Activated naive CD4-positive, alpha-beta T cell treated with anti-CD3 and anti-CD28 coated beads, Interleukin-2, amount 10 ng/mL, durations not matched to agents 7 days and 5 days (primary cell): ENCODE measurements around the gene COL6A3.
"Not testable (repeated sequence)": the region's sequence is repeated elsewhere in the genome, so short reads cannot be mapped to it uniquely, and the experiment has no call there.

Source experiments
- CTCF ChIA-PET: fragments of 350-600 bp; sonication (Branson Sonifier 250); formaldehyde crosslinking; loops from one replicate; lab custom pipeline; 2021; ENCODE audit warnings: antibody characterized with exemption; lab: Charles Lee
- DNase-seq: peaks from one replicate; pipeline ENCODE4 v3.0.0-alpha.2; 2020
- H3K27ac Mint-ChIP-seq: one replicate; pipeline ENCODE4 v1.8.0; 2021; ENCODE audit warnings: mild to moderate bottlenecking, moderate library complexity, mixed read lengths
- H3K27me3 Mint-ChIP-seq: one replicate; pipeline ENCODE4 v1.8.0; 2021; ENCODE audit warnings: mild to moderate bottlenecking, mixed read lengths
- H3K36me3 Mint-ChIP-seq: one replicate; pipeline ENCODE4 v1.8.0; 2021; ENCODE audit warnings: mixed read lengths
- H3K4me1 Mint-ChIP-seq: one replicate; pipeline ENCODE4 v1.8.0; 2021; ENCODE audit warnings: mixed read lengths
- H3K4me3 Mint-ChIP-seq: one replicate; pipeline ENCODE4 v1.8.0; 2021; ENCODE audit warnings: mild to moderate bottlenecking, moderate library complexity, mixed read lengths
- H3K9me3 Mint-ChIP-seq: one replicate; pipeline ENCODE4 v1.8.0; 2021; ENCODE audit warnings: mixed read lengths

Gene COL6A3

DNA sequence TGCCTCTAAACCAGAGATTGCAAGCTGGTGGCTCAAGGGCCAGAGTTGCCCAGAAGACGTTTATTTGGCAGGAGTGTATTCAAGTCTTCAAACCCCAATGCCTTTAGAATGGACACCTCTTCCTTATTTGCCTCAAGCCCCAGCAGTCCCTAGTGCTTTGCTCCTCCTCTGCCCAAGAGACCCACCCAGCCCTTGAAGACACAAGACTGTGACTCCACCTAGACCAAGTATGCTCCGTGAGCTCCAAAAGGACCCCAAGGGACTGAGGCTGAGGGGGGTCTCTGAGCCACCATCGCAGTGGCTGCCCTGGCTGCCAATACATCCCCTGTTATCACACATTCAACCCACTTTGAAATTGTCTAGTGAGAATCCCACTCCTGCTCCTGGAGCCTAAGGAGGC, 99.3 kb downstream of the COL6A3 start:
- DNase-seq = no peak
- Mint-ChIP-seq H3K27me3 (peaks cover 18% of the 10 kb centered on the region), H3K9me3 (no peaks in the 10 kb centered on the region), H3K36me3 (no peaks in the 10 kb centered on the region), H3K4me1 (no peaks in the 10 kb centered on the region), H3K27ac (no peak overlapping the region), H3K4me3 (no peak overlapping the region)
- CTCF ChIA-PET = no interaction called here

DNA sequence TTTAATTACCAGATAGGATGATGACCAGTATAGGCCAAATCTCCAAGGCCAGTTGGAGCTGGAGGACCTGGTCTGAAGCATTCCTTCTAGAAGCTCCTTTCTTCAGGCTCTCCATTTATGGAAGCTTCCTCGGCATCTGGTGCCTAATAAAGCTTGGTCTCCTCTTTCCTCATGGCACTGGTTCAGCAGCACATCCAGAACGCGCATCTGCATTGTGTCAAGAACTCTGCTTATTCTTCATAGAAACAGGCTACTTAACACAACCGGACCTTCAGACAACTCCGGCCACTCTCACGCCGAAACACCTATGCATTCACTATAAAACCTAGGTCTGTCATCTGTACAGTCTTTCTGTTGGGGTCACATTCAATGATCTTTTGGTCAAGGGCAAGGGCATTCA, 99.8 kb downstream of the COL6A3 start:
- no peak overlapping the region for H3K4me3 Mint-ChIP-seq
- peaks cover 16% of the 10 kb centered on the region for H3K27me3 Mint-ChIP-seq
- H3K27ac Mint-ChIP-seq = no peak overlapping the region
- CTCF ChIA-PET = no interaction called here
- no peaks in the 10 kb centered on the region for H3K36me3 Mint-ChIP-seq
- no peak for DNase-seq
- no peaks in the 10 kb centered on the region for H3K4me1 Mint-ChIP-seq
- no peaks in the 10 kb centered on the region for H3K9me3 Mint-ChIP-seq

DNA sequence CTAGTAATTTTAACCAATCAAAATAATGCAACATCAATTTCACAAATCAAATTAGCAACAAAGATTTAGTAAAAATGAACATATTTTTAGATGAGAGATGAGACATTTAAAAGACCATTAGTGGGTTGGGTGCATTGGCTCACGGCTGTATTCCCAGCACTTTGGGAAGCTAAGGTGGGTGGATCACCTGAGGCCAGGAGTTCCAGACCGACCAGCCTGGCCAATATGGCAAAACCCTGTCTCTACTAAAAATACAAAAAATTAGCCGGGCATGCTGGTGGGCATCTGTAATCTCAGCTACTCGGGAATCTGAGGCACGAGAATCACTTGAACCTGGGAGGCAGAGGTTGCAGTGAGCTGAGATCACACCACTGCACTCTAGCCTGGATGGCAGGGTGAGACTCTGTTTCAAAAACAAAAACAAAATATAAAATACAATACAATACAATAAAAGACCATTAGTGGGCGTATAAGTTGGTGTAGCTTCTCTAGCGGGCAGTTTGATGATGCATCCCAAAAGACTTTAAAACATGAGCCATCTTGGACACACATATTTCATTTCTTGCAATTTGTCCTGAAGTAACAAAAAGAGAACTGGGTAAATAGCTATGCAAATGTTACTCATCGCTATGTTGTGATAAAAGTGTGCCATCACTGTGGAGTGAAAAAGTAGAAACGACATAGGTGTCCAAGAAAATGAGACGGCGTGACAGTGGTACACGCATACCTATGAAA, 101.8 kb downstream of the COL6A3 start:
- DNase-seq = no peak
- H3K27me3 Mint-ChIP-seq = peaks cover 10% of the 10 kb centered on the region
- H3K4me3 Mint-ChIP-seq = no peak overlapping the region
- H3K9me3 Mint-ChIP-seq = no peaks in the 10 kb centered on the region
- no peak overlapping the region for H3K27ac Mint-ChIP-seq
- no peaks in the 10 kb centered on the region for H3K36me3 Mint-ChIP-seq
- no peaks in the 10 kb centered on the region for H3K4me1 Mint-ChIP-seq
- CTCF ChIA-PET = no interaction called here

DNA sequence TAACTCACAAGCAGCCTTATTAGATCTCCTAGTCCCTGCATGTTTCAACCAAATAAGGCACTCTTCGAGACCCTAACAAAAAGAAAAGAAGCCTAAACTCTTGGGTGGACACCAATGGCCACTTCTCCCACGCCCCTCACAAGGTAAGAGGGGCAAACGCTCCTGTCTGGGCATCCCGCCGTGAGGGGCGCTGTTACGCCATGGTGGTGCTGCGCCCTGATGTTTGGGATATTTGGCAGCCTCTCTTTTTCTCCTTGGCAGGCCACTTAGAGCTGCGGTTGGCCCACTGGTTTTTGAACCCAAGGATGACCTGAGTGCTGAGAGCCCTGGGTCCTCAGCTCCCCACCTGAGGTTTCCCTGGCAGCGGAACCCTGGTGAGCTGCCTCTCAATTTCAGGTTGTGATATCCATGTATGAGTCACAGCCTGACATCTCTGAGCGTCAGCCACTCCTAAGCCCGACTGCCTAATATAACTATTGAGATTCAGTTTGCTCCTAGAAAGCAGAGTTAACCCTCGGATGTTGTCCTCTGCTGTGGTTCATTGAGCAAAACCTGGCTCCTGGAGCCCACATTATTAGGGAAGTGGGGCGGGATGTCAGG, 103.3 kb downstream of the COL6A3 start:
- H3K4me1 Mint-ChIP-seq = no peaks in the 10 kb centered on the region
- CTCF ChIA-PET = no interaction called here

DNA sequence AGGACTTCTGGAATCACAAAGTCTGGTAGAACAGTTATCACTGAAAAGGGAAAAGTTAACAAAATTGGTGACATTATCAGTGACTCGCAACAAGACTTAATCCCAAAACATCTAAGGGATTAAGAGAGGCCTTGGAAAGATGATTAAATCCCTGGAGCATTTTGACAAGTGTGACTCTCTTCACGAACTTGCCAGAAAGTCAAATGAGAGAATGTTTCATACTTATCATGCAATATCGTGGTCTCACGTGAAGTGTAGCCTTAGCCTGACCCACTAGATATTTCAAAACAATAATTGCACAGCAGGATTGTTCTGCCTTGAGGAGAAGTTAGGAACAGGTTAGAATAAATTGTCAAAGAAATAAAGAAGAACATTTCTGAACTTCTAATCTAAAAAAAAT, 104.5 kb downstream of the COL6A3 start:
- H3K27me3 Mint-ChIP-seq = no peaks in the 10 kb centered on the region
- no peaks in the 10 kb centered on the region for H3K4me1 Mint-ChIP-seq
- peaks cover under 1% of the 10 kb centered on the region for H3K9me3 Mint-ChIP-seq
- H3K27ac Mint-ChIP-seq = no peak overlapping the region
- H3K4me3 Mint-ChIP-seq = no peak overlapping the region
- DNase-seq = no peak
- H3K36me3 Mint-ChIP-seq = no peaks in the 10 kb centered on the region
- CTCF ChIA-PET = no interaction called here

More for the DNA sequence above, 103.3 kb downstream of the COL6A3 start:
- no peak overlapping the region for H3K4me3 Mint-ChIP-seq
- no peaks in the 10 kb centered on the region for H3K9me3 Mint-ChIP-seq
- no peak overlapping the region for H3K27ac Mint-ChIP-seq
- peaks cover 7% of the 10 kb centered on the region for H3K27me3 Mint-ChIP-seq
- no peak for DNase-seq
- no peaks in the 10 kb centered on the region for H3K36me3 Mint-ChIP-seq

DNA sequence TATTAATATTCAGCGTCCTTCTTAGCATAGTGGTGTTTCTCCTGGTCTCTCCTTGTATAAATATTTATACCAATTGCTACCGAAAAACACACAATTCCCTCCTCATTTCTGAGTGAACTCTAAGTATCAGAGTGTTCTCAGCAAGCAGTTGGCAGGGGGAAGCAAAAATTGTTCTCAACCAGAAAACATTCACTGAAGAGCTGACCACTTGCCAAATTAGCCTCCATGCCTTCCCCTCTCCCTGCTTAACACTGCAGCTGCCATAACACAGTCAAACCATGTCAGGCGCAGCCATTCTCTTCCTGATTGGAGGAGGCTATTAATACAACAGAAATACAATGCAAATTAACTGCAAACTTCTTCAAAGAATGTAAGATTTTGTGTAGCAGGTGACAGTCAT, 105.0 kb downstream of the COL6A3 start:
- CTCF ChIA-PET = no interaction called here
- no peaks in the 10 kb centered on the region for H3K4me1 Mint-ChIP-seq

DNA sequence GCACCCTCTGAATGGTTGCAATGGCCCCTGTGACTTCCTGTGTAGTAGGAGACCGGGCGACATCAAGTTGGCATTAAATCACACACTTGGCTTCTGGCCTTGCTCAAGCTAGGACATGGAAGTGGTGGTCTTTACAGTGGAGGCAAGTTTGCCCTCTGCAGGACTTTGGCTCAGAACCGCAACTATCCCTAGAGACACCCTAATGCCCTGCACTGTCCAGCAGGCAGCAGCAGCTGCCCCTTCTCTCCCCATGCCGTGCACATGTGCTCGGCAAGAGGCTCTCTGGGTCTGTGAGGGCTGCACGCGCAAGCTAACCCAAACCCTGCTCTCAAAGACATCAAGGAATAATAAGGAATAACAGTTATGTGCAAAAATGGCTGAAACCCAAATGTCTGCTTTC, 106.5 kb downstream of the COL6A3 start:
- H3K27me3 Mint-ChIP-seq = no peaks in the 10 kb centered on the region
- H3K4me1 Mint-ChIP-seq = no peaks in the 10 kb centered on the region
- H3K4me3 Mint-ChIP-seq = no peak overlapping the region
- CTCF ChIA-PET = no interaction called here
- no peak for DNase-seq
- no peaks in the 10 kb centered on the region for H3K36me3 Mint-ChIP-seq
- H3K27ac Mint-ChIP-seq = no peak overlapping the region
- H3K9me3 Mint-ChIP-seq = peaks cover 7% of the 10 kb centered on the region

More for the DNA sequence above, 105.0 kb downstream of the COL6A3 start:
- no peak for DNase-seq
- H3K9me3 Mint-ChIP-seq = peaks cover 2% of the 10 kb centered on the region
- H3K27ac Mint-ChIP-seq = no peak overlapping the region
- no peaks in the 10 kb centered on the region for H3K36me3 Mint-ChIP-seq
- H3K4me3 Mint-ChIP-seq = no peak overlapping the region
- H3K27me3 Mint-ChIP-seq = no peaks in the 10 kb centered on the region

DNA sequence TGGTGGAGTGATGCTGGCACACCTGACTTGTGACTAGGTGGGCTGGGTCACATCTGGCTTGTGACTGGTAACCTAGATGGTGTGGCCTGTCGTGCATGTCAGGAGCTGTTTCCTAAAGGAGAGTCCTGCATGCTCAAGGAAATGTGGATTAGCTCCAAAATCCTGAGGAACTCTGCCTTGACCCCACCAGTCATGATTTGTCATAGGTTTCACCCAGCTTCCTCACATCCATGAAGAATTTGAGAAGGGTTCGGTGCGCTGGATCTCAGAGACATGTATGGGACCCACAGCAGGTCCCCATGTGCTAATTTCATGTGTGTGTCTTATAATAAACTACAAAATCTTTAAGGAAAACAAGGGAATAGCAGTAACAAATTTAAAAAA, 107.2 kb downstream of the COL6A3 start:
- CTCF ChIA-PET = no interaction called here
- Mint-ChIP-seq H3K27me3 (no peaks in the 10 kb centered on the region), H3K27ac (no peak overlapping the region), H3K9me3 (peaks cover 11% of the 10 kb centered on the region), H3K4me3 (no peak overlapping the region), H3K4me1 (no peaks in the 10 kb centered on the region), H3K36me3 (no peaks in the 10 kb centered on the region)
- DNase-seq = no peak

DNA sequence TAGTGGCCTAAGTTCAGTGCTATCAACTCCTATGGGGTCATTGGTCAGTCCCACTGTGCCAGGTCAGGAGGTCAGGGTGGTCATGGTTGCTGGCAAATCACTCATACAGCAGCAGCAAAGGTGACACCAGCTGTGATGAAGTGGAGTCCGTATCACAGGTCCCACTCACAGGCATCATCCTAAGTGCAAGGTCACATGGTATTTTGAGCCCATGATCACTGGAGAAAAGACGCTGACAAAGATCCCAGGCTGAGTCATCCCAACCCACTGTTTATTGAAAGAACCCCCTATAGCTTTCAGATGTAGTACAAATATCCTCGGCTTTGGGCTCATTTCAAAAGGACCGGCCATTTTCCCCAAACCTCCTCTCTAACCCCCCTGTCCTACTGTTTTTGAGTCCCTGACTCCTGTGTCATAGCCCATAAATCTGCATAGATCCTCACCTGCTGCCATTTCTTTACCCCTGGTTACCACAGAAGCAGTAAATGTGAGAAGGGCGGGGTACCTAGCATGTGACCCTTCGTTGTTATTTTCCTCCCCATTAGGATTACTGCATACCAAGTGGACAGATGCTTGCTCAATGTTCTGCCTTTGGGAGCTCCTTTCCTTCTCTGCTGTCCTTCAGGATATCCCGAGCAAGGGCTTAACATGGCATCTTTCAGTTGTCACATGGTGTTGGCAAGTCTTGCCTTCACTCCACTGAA, 107.7 kb downstream of the COL6A3 start:
- H3K27ac Mint-ChIP-seq = no peak overlapping the region
- CTCF ChIA-PET = no interaction called here

DNA sequence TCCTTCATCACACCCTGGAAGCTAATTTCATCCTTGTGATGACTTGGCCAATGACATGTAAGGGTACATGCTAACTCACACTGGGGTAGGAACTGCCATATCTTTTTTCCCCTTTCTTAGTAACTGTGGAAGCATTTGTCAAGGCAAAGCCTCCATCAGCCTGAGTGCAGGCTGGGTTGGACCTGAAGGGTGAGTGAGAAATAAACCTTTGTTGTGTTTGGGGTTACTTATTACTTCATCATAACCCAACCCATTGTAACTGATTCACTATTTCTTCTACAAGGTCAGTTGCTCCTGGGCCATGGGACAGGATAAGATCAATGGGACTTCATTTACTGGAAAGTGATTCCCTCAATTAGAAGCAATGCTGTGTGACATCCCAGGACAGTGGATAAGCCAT, 108.4 kb downstream of the COL6A3 start:
- CTCF ChIA-PET = no interaction called here
- peaks cover 11% of the 10 kb centered on the region for H3K9me3 Mint-ChIP-seq
- H3K27me3 Mint-ChIP-seq = peaks cover 3% of the 10 kb centered on the region
- no peaks in the 10 kb centered on the region for H3K36me3 Mint-ChIP-seq
- no peak for DNase-seq
- no peak overlapping the region for H3K27ac Mint-ChIP-seq
- H3K4me1 Mint-ChIP-seq = no peaks in the 10 kb centered on the region
- H3K4me3 Mint-ChIP-seq = no peak overlapping the region

More for the DNA sequence above, 107.7 kb downstream of the COL6A3 start:
- Mint-ChIP-seq H3K27me3 (no peaks in the 10 kb centered on the region), H3K36me3 (no peaks in the 10 kb centered on the region), H3K4me3 (no peak overlapping the region), H3K9me3 (peaks cover 11% of the 10 kb centered on the region), H3K4me1 (no peaks in the 10 kb centered on the region)
- no peak for DNase-seq

DNA sequence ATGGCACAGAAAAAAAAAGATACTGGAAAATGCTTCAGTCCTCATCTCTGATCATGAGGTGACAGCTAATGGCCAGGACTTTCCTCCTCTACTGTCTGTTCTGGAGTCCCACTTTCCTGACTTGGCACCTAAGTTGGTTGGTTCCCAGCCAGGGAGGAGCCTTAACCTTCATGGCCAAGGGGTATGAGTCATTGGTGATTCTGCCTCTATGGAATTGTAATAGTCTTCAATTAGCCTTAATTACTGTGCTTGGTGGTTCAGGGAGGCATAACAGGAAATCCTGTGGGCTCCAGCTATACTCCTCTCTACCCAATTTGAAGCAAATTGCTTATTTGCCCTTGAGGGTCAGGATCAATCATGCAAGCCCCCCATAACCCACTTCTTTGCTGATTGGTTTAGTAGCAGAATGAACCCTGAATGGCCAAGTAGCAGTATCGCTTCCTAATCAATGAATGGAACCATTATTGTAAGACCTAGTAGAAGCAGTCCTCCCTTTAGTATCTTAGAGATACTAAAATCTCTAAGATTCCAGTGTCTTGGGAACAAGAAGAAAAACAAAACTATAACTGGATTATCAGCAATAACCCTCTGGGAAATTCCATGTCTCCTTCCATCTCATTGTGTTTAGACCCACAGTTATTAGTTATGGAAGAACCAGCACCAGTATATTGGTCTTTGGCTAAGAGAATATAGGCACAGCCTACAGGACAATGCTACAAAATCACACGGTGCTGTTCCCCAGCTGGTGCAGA, 109.0 kb downstream of the COL6A3 start:
- Mint-ChIP-seq H3K9me3 (peaks cover 11% of the 10 kb centered on the region), H3K36me3 (no peaks in the 10 kb centered on the region), H3K4me3 (no peak overlapping the region), H3K4me1 (no peaks in the 10 kb centered on the region), H3K27ac (no peak overlapping the region), H3K27me3 (peaks cover 3% of the 10 kb centered on the region)
- CTCF ChIA-PET = no interaction called here
- DNase-seq = no peak

DNA sequence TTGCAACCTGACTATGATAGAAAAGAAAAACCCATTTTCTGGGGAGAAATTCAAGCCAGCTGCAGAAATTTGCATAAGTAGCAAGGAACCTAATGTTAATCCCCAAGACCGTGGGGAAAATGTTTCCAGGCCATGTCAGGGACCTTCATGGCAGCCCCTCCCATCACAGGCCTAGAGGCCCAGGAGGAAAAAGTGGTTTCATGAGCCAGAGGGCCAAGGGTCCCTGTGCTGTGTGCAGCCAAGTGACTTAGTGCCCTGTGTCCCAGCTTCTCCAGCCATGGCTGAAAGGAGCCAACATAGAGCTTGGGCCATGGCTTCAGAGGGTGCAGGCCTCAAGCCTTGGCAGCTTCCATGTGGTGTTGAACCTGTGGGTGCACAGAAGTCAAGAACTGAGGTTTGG, 110.7 kb downstream of the COL6A3 start:
- H3K36me3 Mint-ChIP-seq, H3K4me3 Mint-ChIP-seq, H3K4me1 Mint-ChIP-seq, H3K27ac Mint-ChIP-seq, CTCF ChIA-PET, H3K27me3 Mint-ChIP-seq, DNase-seq: not testable (repeated sequence)
- H3K9me3 Mint-ChIP-seq = peaks cover 11% of the 10 kb centered on the region

DNA sequence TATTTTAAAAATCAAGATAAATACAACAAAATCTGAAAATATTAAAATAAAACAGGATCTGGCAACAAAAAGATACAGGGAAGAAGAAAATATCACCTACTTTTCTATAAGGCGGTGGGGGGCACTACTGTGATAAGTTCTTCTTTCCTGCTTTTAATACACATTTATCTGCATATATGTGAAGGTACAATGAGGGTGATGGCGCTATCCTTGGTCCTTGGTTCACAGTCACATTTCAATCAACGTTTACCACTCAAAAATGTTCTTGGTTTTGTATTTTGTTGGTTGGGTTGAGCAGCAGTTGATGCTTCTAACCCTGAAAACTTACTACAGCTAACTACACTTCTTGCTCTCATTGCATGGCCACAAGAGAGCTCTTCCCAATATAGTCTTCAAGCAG, 112.4 kb downstream of the COL6A3 start:
- CTCF ChIA-PET = no interaction called here
- Mint-ChIP-seq H3K4me1 (no peaks in the 10 kb centered on the region), H3K9me3 (peaks cover 11% of the 10 kb centered on the region), H3K36me3 (no peaks in the 10 kb centered on the region), H3K27me3 (peaks cover 8% of the 10 kb centered on the region), H3K4me3 (no peak overlapping the region), H3K27ac (no peak overlapping the region)
- no peak for DNase-seq

DNA sequence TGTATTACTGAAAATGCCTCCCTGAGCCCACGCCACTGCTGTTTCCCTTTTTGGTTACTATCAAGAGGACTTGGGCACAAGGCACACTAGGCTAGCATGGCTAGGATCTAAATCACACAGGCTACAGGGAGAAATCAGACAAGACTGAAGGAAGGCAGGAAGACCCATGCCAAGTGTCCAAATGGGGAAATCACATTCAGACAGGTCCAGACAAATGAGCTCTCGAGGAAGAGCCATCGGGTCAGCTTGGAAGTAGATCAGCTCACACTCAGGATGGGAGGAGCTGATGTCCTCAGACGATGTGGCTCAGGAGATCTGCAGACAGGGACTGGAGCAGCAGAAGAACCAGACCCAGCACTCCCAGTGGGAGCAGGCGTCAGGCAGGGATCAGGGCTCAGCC, 113.2 kb downstream of the COL6A3 start:
- Mint-ChIP-seq H3K27me3 (peaks cover 8% of the 10 kb centered on the region), H3K9me3 (peaks cover 11% of the 10 kb centered on the region), H3K36me3 (no peaks in the 10 kb centered on the region), H3K27ac (no peak overlapping the region), H3K4me3 (no peak overlapping the region), H3K4me1 (no peaks in the 10 kb centered on the region)
- CTCF ChIA-PET = no interaction called here
- no peak for DNase-seq
